Bronchial epithelial cell (primary cell): ENCODE measurements around the gene PPM1N. TPM values are rescaled to one million over a fixed set of nuclear protein-coding genes. Genes with fewer than 3 reads are reported as not detected.

ENCODE experiments used
- DNase-seq: peaks from one replicate; pipeline ENCODE4 v3.0.0-alpha.2; 2010; ENCODE audit warnings: low read depth
- FAIRE-seq: peaks from 2 replicates; lab custom pipeline; 2011; peaks lifted over from hg19 to GRCh38; lab: Jason Lieb, UNC
- H3K27me3 ChIP-seq: 2 replicates; pipeline ENCODE4 v1.5.1; 2011; ENCODE audit warnings: low read length; ENCODE audit not compliant: control insufficient read depth, insufficient read depth
- H3K36me3 ChIP-seq: 2 replicates; pipeline ENCODE4 v1.5.1; 2011; ENCODE audit warnings: low read length; ENCODE audit not compliant: control insufficient read depth, insufficient read depth
- H3K4me3 ChIP-seq: 2 replicates; pipeline ENCODE4 v1.5.1; 2011; ENCODE audit warnings: mild to moderate bottlenecking, low read depth, low read length, control low read depth
- CTCF ChIP-seq: IDR thresholded peaks from 2 replicates; pipeline ENCODE4 v1.5.1; 2011; ENCODE audit warnings: mild to moderate bottlenecking, moderate library complexity, low read length, control low read depth, inconsistent platforms; ENCODE audit not compliant: insufficient read depth, severe bottlenecking
- total RNA-seq: library from RNA; depleted of rRNA; stranded (reverse); fragments of >200 nt; gene quantifications from 2 replicates; pipeline ENCODE4 v1.2.1, GENCODE V29; 2014

Gene PPM1N
- total RNA-seq, 1 donor from 2014 or later = 1.6 TPM

GRCh38 chr19:45524575-45525129 lies 26.4 kb downstream of the PPM1N start:
- H3K27me3 ChIP-seq = no peaks in the 10 kb centered on the region
- TF ChIP-seq CTCF = no peak

GRCh38 chr19:45526143-45526542 lies 27.9 kb downstream of the PPM1N start:
- DNase-seq (peak; percentile 64), FAIRE-seq (no peak)
- Histone ChIP-seq H3K4me3 (no peak overlapping the region), H3K27me3 (no peaks in the 10 kb centered on the region), H3K36me3 (peaks cover 19% of the 10 kb centered on the region)
- no peak for TF ChIP-seq CTCF

More at GRCh38 chr19:45524575-45525129, 26.4 kb downstream of the PPM1N start:
- DNase-seq = no peak
- peaks cover 28% of the 10 kb centered on the region for H3K36me3 ChIP-seq
- H3K4me3 ChIP-seq = no peak overlapping the region
- FAIRE-seq = no peak

GRCh38 chr19:45526971-45527370 lies 28.7 kb downstream of the PPM1N start:
- Histone ChIP-seq H3K4me3 (no peak overlapping the region), H3K27me3 (no peaks in the 10 kb centered on the region), H3K36me3 (peaks cover 17% of the 10 kb centered on the region)
- no peak for TF ChIP-seq CTCF
- no peak for FAIRE-seq
- no peak for DNase-seq

GRCh38 chr19:45527731-45528130 lies 29.5 kb downstream of the PPM1N start:
- no peak overlapping the region for H3K4me3 ChIP-seq
- peaks cover 12% of the 10 kb centered on the region for H3K36me3 ChIP-seq
- FAIRE-seq (no peak), DNase-seq (no peak)
- no peak for TF ChIP-seq CTCF
- no peaks in the 10 kb centered on the region for H3K27me3 ChIP-seq

- Histone ChIP-seq H3K4me3 (peak overlapping the region; percentile 51), H3K36me3 (peaks cover 11% of the 10 kb centered on the region), H3K27me3 (no peaks in the 10 kb centered on the region)
- peak; percentile 47 for FAIRE-seq
- DNase-seq = peak; percentile 86
- no peak for TF ChIP-seq CTCF
Measured at GRCh38 chr19:45528149-45528743, 30.0 kb downstream of the PPM1N start.
